ENCODE data around the gene GALM.

DNA sequence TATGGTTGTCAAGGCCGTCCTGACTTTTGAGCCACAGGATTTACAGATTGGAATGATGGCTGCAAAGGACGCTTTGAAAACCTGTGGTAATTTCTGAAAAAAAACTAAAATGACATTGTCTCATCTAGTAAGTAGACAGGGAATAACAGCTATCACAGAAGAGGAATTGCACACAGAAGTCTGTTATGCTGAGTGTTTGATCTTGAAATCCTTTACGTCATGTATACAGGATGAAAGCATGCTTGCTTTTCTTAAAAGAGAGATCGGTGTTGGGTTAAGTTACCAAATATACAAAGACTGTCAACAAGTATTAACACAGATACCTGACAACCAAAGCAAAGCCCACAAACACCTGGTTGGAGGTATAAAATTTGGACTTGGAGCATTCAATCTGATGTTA lies 97.8 kb downstream of the GALM start:
- TF ChIP-seq CTCF (IDR thresholded peaks at IDR 0.05; ENCODE audit: low read depth, low read length, poor library complexity, severe bottlenecking) (no peak), EZH2phosphoT487 (IDR thresholded peaks at IDR 0.05; ENCODE audit: borderline replicate concordance, low read length) (no peak)
